Inferior parietal cortex (tissue), 1 donor: ENCODE data around the gene RETREG1.
"Not testable (repeated sequence)": the region's sequence is repeated elsewhere in the genome, so short reads cannot be mapped to it uniquely, and the experiment has no call there.

Experiments
- DNase-seq: peaks from one replicate; pipeline ENCODE4 v3.0.0-alpha.2; 2016; ENCODE audit errors: extremely low spot score

The RETREG1 gene

GRCh38 chr5:16487456-16487855, 129.3 kb downstream of the RETREG1 start:
- DNase-seq, result no peak

GRCh38 chr5:16486711-16487111, 130.1 kb downstream of the RETREG1 start:
- no peak for DNase-seq

- DNase-seq, result no peak
Measured at GRCh38 chr5:16485656-16486055, 131.1 kb downstream of the RETREG1 start.

GRCh38 chr5:16484081-16484480, 132.7 kb downstream of the RETREG1 start:
- no peak for DNase-seq

- DNase-seq, result no peak
Measured at GRCh38 chr5:16483361-16483760, 133.4 kb downstream of the RETREG1 start.

- no peak for DNase-seq
Measured at GRCh38 chr5:16482891-16483290, 133.9 kb downstream of the RETREG1 start.

GRCh38 chr5:16480821-16481538, 135.8 kb downstream of the RETREG1 start:
- DNase-seq, result no peak

- no peak for DNase-seq
Measured at GRCh38 chr5:16480144-16480543, 136.7 kb downstream of the RETREG1 start.

GRCh38 chr5:16477541-16477940, 139.3 kb downstream of the RETREG1 start:
- DNase-seq, result no peak

GRCh38 chr5:16476417-16476816, 140.4 kb downstream of the RETREG1 start:
- not testable (repeated sequence) for DNase-seq

- no peak for DNase-seq
Measured at GRCh38 chr5:16471387-16471786, 145.4 kb downstream of the RETREG1 start.

GRCh38 chr5:16467363-16468219, 149.2 kb downstream of the RETREG1 start:
- no peak for DNase-seq

- peak; percentile 94 for DNase-seq
Measured at GRCh38 chr5:16465544-16466432, 151.0 kb downstream of the RETREG1 start, which contains the start of gene ZNF622. Gene ZNF622 (minus strand): TSS chr5:16465800. CDS start chr5:16465665, 135 bp downstream.

GRCh38 chr5:16464664-16465543, 151.9 kb downstream of the RETREG1 start:
- DNase-seq, result no peak

- DNase-seq, result no peak
Measured at GRCh38 chr5:16464231-16464630, 152.6 kb downstream of the RETREG1 start.

- DNase-seq, result no peak
Measured at GRCh38 chr5:16461782-16462181, 155.0 kb downstream of the RETREG1 start.

- no peak for DNase-seq
Measured at GRCh38 chr5:16461026-16461425, 155.8 kb downstream of the RETREG1 start.

- no peak for DNase-seq
Measured at GRCh38 chr5:16459451-16459850, 157.3 kb downstream of the RETREG1 start.

GRCh38 chr5:16457853-16458252, 158.9 kb downstream of the RETREG1 start:
- DNase-seq, result no peak

GRCh38 chr5:16457451-16457850, 159.3 kb downstream of the RETREG1 start:
- DNase-seq, result no peak
